Measurements from ENCODE around the gene CCDC181. TPM values are rescaled to one million over a fixed set of nuclear protein-coding genes. Genes with fewer than 3 reads are reported as not detected.

Gene CCDC181
- total RNA-seq, 1 experiment from 2014 or later = 0.23 TPM

DNA sequence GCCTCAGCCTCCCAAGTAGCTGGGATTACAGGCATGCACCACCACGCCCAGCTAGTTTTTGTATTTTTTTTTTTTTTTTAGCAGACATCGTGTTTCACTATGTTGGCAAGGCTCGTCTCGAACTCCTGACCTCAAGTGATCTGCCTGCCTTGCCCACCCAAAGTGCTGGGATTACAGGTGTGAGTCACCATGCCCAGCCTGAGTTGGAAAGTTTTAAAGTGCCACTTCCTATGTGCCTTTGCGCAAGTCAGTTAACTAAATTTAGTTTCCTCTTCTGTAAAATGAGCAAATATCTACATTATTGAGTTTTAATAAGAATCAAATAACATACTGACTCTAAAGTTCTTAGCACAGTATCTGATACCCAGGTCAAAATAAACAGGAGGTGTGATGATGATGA lies 46.1 kb upstream of the CCDC181 start:
- CTCF ChIA-PET = no interaction called here
- BruUV-seq (replicated peaks) = no TSS peak
- H3K27ac Mint-ChIP-seq (ENCODE audit: unreplicated experiment) = no peak overlapping the region
- H3K4me3 ChIP-seq (ENCODE audit: low read depth, low read length) = no peak overlapping the region
- H3K27me3 ChIP-seq (replicated peaks; ENCODE audit: control insufficient read depth, insufficient read depth, low read length) = no peaks in the 10 kb centered on the region
- POLR2A ChIA-PET = no interaction called here
- H3K9me3 Mint-ChIP-seq (ENCODE audit: unreplicated experiment) = no peaks in the 10 kb centered on the region
- no peak overlapping the region for H3K4me3 Mint-ChIP-seq (ENCODE audit: unreplicated experiment)
- H3K9me3 ChIP-seq = no peaks in the 10 kb centered on the region
- H3K4me1 Mint-ChIP-seq (ENCODE audit: low read depth, unreplicated experiment) = no peaks in the 10 kb centered on the region
- H3K36me3 Mint-ChIP-seq (ENCODE audit: insufficient read depth, unreplicated experiment) = peaks cover 26% of the 10 kb centered on the region
- TF ChIP-seq, protein P1, sequence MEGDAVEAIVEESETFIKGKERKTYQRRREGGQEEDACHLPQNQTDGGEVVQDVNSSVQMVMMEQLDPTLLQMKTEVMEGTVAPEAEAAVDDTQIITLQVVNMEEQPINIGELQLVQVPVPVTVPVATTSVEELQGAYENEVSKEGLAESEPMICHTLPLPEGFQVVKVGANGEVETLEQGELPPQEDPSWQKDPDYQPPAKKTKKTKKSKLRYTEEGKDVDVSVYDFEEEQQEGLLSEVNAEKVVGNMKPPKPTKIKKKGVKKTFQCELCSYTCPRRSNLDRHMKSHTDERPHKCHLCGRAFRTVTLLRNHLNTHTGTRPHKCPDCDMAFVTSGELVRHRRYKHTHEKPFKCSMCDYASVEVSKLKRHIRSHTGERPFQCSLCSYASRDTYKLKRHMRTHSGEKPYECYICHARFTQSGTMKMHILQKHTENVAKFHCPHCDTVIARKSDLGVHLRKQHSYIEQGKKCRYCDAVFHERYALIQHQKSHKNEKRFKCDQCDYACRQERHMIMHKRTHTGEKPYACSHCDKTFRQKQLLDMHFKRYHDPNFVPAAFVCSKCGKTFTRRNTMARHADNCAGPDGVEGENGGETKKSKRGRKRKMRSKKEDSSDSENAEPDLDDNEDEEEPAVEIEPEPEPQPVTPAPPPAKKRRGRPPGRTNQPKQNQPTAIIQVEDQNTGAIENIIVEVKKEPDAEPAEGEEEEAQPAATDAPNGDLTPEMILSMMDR (IDR thresholded peaks at IDR 0.05; ENCODE audit: insufficient read depth in 1 of 2, low read depth in 1 of 2, low read length in 1 of 2, severe bottlenecking in 1 of 2, unreplicated experiment in 1 of 2) = no peak
- H3K4me1 ChIP-seq = no peaks in the 10 kb centered on the region
- H3K27me3 Mint-ChIP-seq (ENCODE audit: insufficient read depth, unreplicated experiment) = no peaks in the 10 kb centered on the region
- peaks cover 3% of the 10 kb centered on the region for H3K36me3 ChIP-seq (ENCODE audit: control insufficient read depth, insufficient read depth, low read length)
- no peak for DNase-seq
- intact Hi-C loops (cut with micrococcal nuclease; ENCODE audit: unreplicated experiment) = no loop called here

DNA sequence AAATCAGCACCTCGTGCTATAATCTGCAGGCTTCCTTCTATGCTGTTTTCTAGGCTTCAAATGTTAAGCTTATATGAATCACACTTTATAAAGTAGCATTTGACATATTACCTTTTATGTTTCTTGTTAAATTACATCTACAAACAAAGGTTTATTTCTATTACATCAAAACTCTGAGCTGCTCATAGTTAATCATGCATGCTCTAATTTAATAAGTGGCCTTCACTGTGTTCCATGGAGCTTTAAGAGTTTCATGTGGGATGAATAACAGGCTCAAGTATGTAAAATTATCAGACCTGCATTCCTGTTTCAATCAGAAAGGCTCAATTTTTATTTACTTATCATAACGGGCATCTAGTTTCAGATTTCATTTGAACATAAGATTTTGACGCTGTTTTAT lies 45.5 kb upstream of the CCDC181 start:
- H3K4me1 Mint-ChIP-seq (ENCODE audit: low read depth, unreplicated experiment) = no peaks in the 10 kb centered on the region
- H3K27me3 Mint-ChIP-seq (ENCODE audit: insufficient read depth, unreplicated experiment) = no peaks in the 10 kb centered on the region
- POLR2A ChIA-PET = no interaction called here
- CTCF ChIA-PET = no interaction called here
- H3K4me3 Mint-ChIP-seq (ENCODE audit: unreplicated experiment) = no peak overlapping the region
- Histone ChIP-seq H3K4me3 (ENCODE audit: low read depth, low read length) (no peak overlapping the region), H3K4me1 (no peaks in the 10 kb centered on the region), H3K27me3 (replicated peaks; ENCODE audit: control insufficient read depth, insufficient read depth, low read length) (no peaks in the 10 kb centered on the region), H3K9me3 (no peaks in the 10 kb centered on the region), H3K36me3 (ENCODE audit: control insufficient read depth, insufficient read depth, low read length) (peaks cover 4% of the 10 kb centered on the region)
- intact Hi-C loops (cut with micrococcal nuclease; ENCODE audit: unreplicated experiment) = no loop called here
- H3K9me3 Mint-ChIP-seq (ENCODE audit: unreplicated experiment) = no peaks in the 10 kb centered on the region
- TF ChIP-seq, protein P1 (IDR thresholded peaks at IDR 0.05; ENCODE audit: insufficient read depth in 1 of 2, low read depth in 1 of 2, low read length in 1 of 2, severe bottlenecking in 1 of 2, unreplicated experiment in 1 of 2) = no peak
- no TSS peak for BruUV-seq (replicated peaks)
- H3K36me3 Mint-ChIP-seq (ENCODE audit: insufficient read depth, unreplicated experiment) = peaks cover 23% of the 10 kb centered on the region
- DNase-seq = no peak
- no peak overlapping the region for H3K27ac Mint-ChIP-seq (ENCODE audit: unreplicated experiment)

DNA sequence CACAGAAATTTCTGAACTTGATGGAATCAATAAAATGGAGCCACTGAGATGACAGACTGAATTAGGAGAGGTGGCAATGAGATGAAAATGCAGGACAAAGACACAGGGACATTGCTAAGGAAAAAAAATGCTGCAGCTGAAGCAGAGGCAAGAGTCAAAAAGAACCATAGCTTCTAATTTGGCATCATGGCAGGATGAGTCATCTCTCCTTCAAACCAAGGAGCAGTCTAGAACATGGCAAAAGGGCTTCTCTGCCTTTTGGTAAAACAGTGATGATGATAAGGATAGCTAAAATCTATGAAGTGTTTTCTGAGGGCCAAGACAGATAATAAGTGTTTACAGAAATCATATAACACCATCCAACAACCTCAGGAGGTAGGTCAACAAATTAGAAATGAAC lies 41.7 kb upstream of the CCDC181 start:
- Mint-ChIP-seq H3K4me3 (ENCODE audit: unreplicated experiment) (no peak overlapping the region), H3K4me1 (ENCODE audit: low read depth, unreplicated experiment) (no peaks in the 10 kb centered on the region), H3K27ac (ENCODE audit: unreplicated experiment) (no peak overlapping the region), H3K9me3 (ENCODE audit: unreplicated experiment) (no peaks in the 10 kb centered on the region), H3K36me3 (ENCODE audit: insufficient read depth, unreplicated experiment) (peaks cover 26% of the 10 kb centered on the region), H3K27me3 (ENCODE audit: insufficient read depth, unreplicated experiment) (no peaks in the 10 kb centered on the region)
- H3K9me3 ChIP-seq = no peaks in the 10 kb centered on the region
- TF ChIP-seq, protein P1 (IDR thresholded peaks at IDR 0.05; ENCODE audit: insufficient read depth in 1 of 2, low read depth in 1 of 2, low read length in 1 of 2, severe bottlenecking in 1 of 2, unreplicated experiment in 1 of 2) = no peak
- H3K4me3 ChIP-seq (ENCODE audit: low read depth, low read length) = no peak overlapping the region
- H3K4me1 ChIP-seq = no peaks in the 10 kb centered on the region
- POLR2A ChIA-PET = interaction anchor here (0.8 kb wide), 1 partner anchor 11 kb away, joined by 3 read pairs; no protein-coding TSS in a partner anchor
- no TSS peak for BruUV-seq (replicated peaks)
- CTCF ChIA-PET = interaction anchor here (1.0 kb wide), 1 partner anchor 40 kb away, joined by 3 read pairs; no protein-coding TSS in a partner anchor
- H3K36me3 ChIP-seq (ENCODE audit: control insufficient read depth, insufficient read depth, low read length) = peaks cover 4% of the 10 kb centered on the region
- intact Hi-C loops (cut with micrococcal nuclease; ENCODE audit: unreplicated experiment) = loop anchor here (5.0 kb wide), 1 partner anchor 58 kb away; no protein-coding TSS in a partner anchor
- DNase-seq = no peak
- H3K27me3 ChIP-seq (replicated peaks; ENCODE audit: control insufficient read depth, insufficient read depth, low read length) = no peaks in the 10 kb centered on the region

All from Caco-2 (cell line).